ENCODE data around the gene KRTAP19-2. TPM values are rescaled to one million over a fixed set of nuclear protein-coding genes. Genes with fewer than 3 reads are reported as not detected.
A peak's percentile ranks its signal among the peaks of the same experiment; 100 is the strongest.
"Not testable (repeated sequence)": the region's sequence is repeated elsewhere in the genome, so short reads cannot be mapped to it uniquely, and the experiment has no call there.

Gene KRTAP19-2
- total RNA-seq (2014; rRNA removed; shearing (Covaris generic)), result not detected in 2 replicates

GRCh38 chr21:30487336-30487735 lies at the start of gene KRTAP19-2:
Gene KRTAP19-2, minus strand, starts transcription at chr21:30487436. Its CDS starts 88 bp downstream, at chr21:30487348.
- H3K36me3 ChIP-seq (replicated peaks; ENCODE audit: control insufficient read depth, insufficient read depth, low read length), result no peaks in the 10 kb centered on the region
- H3K4me3 ChIP-seq (ENCODE audit: insufficient read depth, low read depth, low read length), result no peak within 1 kb of the TSS
- no peak for DNase-seq
- H3K27me3 ChIP-seq (ENCODE audit: control insufficient read depth, insufficient read depth, low read length), result no peaks in the 10 kb centered on the region

- Histone ChIP-seq H3K4me3 (ENCODE audit: insufficient read depth, low read depth, low read length) (no peak overlapping the region), H3K27me3 (ENCODE audit: control insufficient read depth, insufficient read depth, low read length) (no peaks in the 10 kb centered on the region), H3K36me3 (replicated peaks; ENCODE audit: control insufficient read depth, insufficient read depth, low read length) (no peaks in the 10 kb centered on the region)
- DNase-seq, result no peak
These were observed 31.6 kb upstream of the KRTAP19-2 start for GRCh38 chr21:30518876-30519275.

- H3K36me3 ChIP-seq (replicated peaks; ENCODE audit: control insufficient read depth, insufficient read depth, low read length), result no peaks in the 10 kb centered on the region
- H3K27me3 ChIP-seq (ENCODE audit: control insufficient read depth, insufficient read depth, low read length), result no peaks in the 10 kb centered on the region
- no peak for DNase-seq
- H3K4me3 ChIP-seq (ENCODE audit: insufficient read depth, low read depth, low read length), result no peak overlapping the region
These were observed 28.4 kb upstream of the KRTAP19-2 start for GRCh38 chr21:30515681-30516080.

- H3K27me3 ChIP-seq (ENCODE audit: control insufficient read depth, insufficient read depth, low read length); H3K4me3 ChIP-seq (ENCODE audit: insufficient read depth, low read depth, low read length); H3K36me3 ChIP-seq (replicated peaks; ENCODE audit: control insufficient read depth, insufficient read depth, low read length): not testable (repeated sequence)
- peak; percentile 23 for DNase-seq
These were observed 18.5 kb upstream of the KRTAP19-2 start for GRCh38 chr21:30505621-30506205.

GRCh38 chr21:30502041-30502440 lies 14.8 kb upstream of the KRTAP19-2 start, which contains the start of gene KRTAP19-5:
Gene KRTAP19-5, minus strand, starts transcription at chr21:30502141. Its CDS starts 51 bp downstream, at chr21:30502090.
- Histone ChIP-seq H3K36me3 (replicated peaks; ENCODE audit: control insufficient read depth, insufficient read depth, low read length) (no peaks in the 10 kb centered on the region), H3K27me3 (ENCODE audit: control insufficient read depth, insufficient read depth, low read length) (no peaks in the 10 kb centered on the region), H3K4me3 (ENCODE audit: insufficient read depth, low read depth, low read length) (no peak within 1 kb of the TSS)
- DNase-seq, result no peak

- no peak for DNase-seq
- no peaks in the 10 kb centered on the region for H3K36me3 ChIP-seq (replicated peaks; ENCODE audit: control insufficient read depth, insufficient read depth, low read length)
- no peak within 1 kb of the TSS for H3K4me3 ChIP-seq (ENCODE audit: insufficient read depth, low read depth, low read length)
- no peaks in the 10 kb centered on the region for H3K27me3 ChIP-seq (ENCODE audit: control insufficient read depth, insufficient read depth, low read length)
These were observed 9.8 kb upstream of the KRTAP19-2 start, which contains the start of gene KRTAP19-4 for GRCh38 chr21:30497065-30497464. Gene KRTAP19-4, minus strand, starts transcription at chr21:30497165. Its CDS starts 55 bp downstream, at chr21:30497110.

GRCh38 chr21:30491963-30492428 lies 4.8 kb upstream of the KRTAP19-2 start, which contains the start of gene KRTAP19-3:
Gene KRTAP19-3, minus strand, starts transcription at chr21:30492013. Its CDS starts 56 bp downstream, at chr21:30491957.
- H3K36me3 ChIP-seq (replicated peaks; ENCODE audit: control insufficient read depth, insufficient read depth, low read length), result no peaks in the 10 kb centered on the region
- H3K4me3 ChIP-seq (ENCODE audit: insufficient read depth, low read depth, low read length), result no peak within 1 kb of the TSS
- H3K27me3 ChIP-seq (ENCODE audit: control insufficient read depth, insufficient read depth, low read length), result no peaks in the 10 kb centered on the region
- no peak for DNase-seq

- Histone ChIP-seq H3K27me3 (ENCODE audit: control insufficient read depth, insufficient read depth, low read length) (no peaks in the 10 kb centered on the region), H3K4me3 (ENCODE audit: insufficient read depth, low read depth, low read length) (no peak overlapping the region), H3K36me3 (replicated peaks; ENCODE audit: control insufficient read depth, insufficient read depth, low read length) (no peaks in the 10 kb centered on the region)
- no peak for DNase-seq
These were observed 1.1 kb downstream of the KRTAP19-2 start for GRCh38 chr21:30486180-30486579.

GRCh38 chr21:30482130-30482529 lies 5.1 kb downstream of the KRTAP19-2 start:
- Histone ChIP-seq H3K4me3 (ENCODE audit: insufficient read depth, low read depth, low read length) (no peak overlapping the region), H3K27me3 (ENCODE audit: control insufficient read depth, insufficient read depth, low read length) (no peaks in the 10 kb centered on the region), H3K36me3 (replicated peaks; ENCODE audit: control insufficient read depth, insufficient read depth, low read length) (no peaks in the 10 kb centered on the region)
- DNase-seq, result no peak

GRCh38 chr21:30480145-30480544 lies 7.1 kb downstream of the KRTAP19-2 start, which contains the start of gene KRTAP19-1:
Gene KRTAP19-1, minus strand, starts transcription at chr21:30480367. Its CDS starts 50 bp downstream, at chr21:30480317.
- no peak within 1 kb of the TSS for H3K4me3 ChIP-seq (ENCODE audit: insufficient read depth, low read depth, low read length)
- no peak for DNase-seq
- no peaks in the 10 kb centered on the region for H3K27me3 ChIP-seq (ENCODE audit: control insufficient read depth, insufficient read depth, low read length)
- H3K36me3 ChIP-seq (replicated peaks; ENCODE audit: control insufficient read depth, insufficient read depth, low read length), result no peaks in the 10 kb centered on the region

- Histone ChIP-seq H3K36me3 (replicated peaks; ENCODE audit: control insufficient read depth, insufficient read depth, low read length) (no peaks in the 10 kb centered on the region), H3K4me3 (ENCODE audit: insufficient read depth, low read depth, low read length) (no peak overlapping the region), H3K27me3 (ENCODE audit: control insufficient read depth, insufficient read depth, low read length) (no peaks in the 10 kb centered on the region)
- no peak for DNase-seq
These were observed 8.0 kb downstream of the KRTAP19-2 start for GRCh38 chr21:30479259-30479658.

GRCh38 chr21:30478004-30478403 lies 9.2 kb downstream of the KRTAP19-2 start:
- DNase-seq, result no peak
- no peaks in the 10 kb centered on the region for H3K36me3 ChIP-seq (replicated peaks; ENCODE audit: control insufficient read depth, insufficient read depth, low read length)
- no peak overlapping the region for H3K4me3 ChIP-seq (ENCODE audit: insufficient read depth, low read depth, low read length)
- H3K27me3 ChIP-seq (ENCODE audit: control insufficient read depth, insufficient read depth, low read length), result no peaks in the 10 kb centered on the region

- no peak for DNase-seq
- no peak overlapping the region for H3K4me3 ChIP-seq (ENCODE audit: insufficient read depth, low read depth, low read length)
- H3K27me3 ChIP-seq (ENCODE audit: control insufficient read depth, insufficient read depth, low read length), result no peaks in the 10 kb centered on the region
- H3K36me3 ChIP-seq (replicated peaks; ENCODE audit: control insufficient read depth, insufficient read depth, low read length), result no peaks in the 10 kb centered on the region
These were observed 18.1 kb downstream of the KRTAP19-2 start for GRCh38 chr21:30468900-30469714.

- H3K4me3 ChIP-seq (ENCODE audit: insufficient read depth, low read depth, low read length), result no peak overlapping the region
- DNase-seq, result peak; percentile 23
- no peaks in the 10 kb centered on the region for H3K27me3 ChIP-seq (ENCODE audit: control insufficient read depth, insufficient read depth, low read length)
- no peaks in the 10 kb centered on the region for H3K36me3 ChIP-seq (replicated peaks; ENCODE audit: control insufficient read depth, insufficient read depth, low read length)
These were observed 23.5 kb downstream of the KRTAP19-2 start for GRCh38 chr21:30463713-30464112.

GRCh38 chr21:30448514-30448913 lies 38.7 kb downstream of the KRTAP19-2 start:
- no peaks in the 10 kb centered on the region for H3K27me3 ChIP-seq (ENCODE audit: control insufficient read depth, insufficient read depth, low read length)

More at GRCh38 chr21:30448514-30448913, 38.7 kb downstream of the KRTAP19-2 start:
- Histone ChIP-seq H3K4me3 (ENCODE audit: insufficient read depth, low read depth, low read length) (no peak overlapping the region), H3K36me3 (replicated peaks; ENCODE audit: control insufficient read depth, insufficient read depth, low read length) (no peaks in the 10 kb centered on the region)
- DNase-seq, result no peak
